Transverse colon (tissue), 4 donors: ENCODE measurements around the gene SNTG2.

Experiments used
- POLR2AphosphoS5 ChIP-seq, 3 donors: sonication (generic); formaldehyde crosslinking; IDR thresholded peaks; one replicate each; pipeline ENCODE4 v1.6.1; 2016; ENCODE audit warnings: antibody characterized with exemption in 3 of 3
- TF ChIP-seq, protein P1 (sequence below), 5 experiments: fragments of 200-600 bp in 3 of 5; fragments of 450-650 bp in 2 of 5; sonication (generic) in 3 of 5; IDR thresholded peaks; 1 replicate in 2 of 5; 2 replicates in 3 of 5; pipeline ENCODE4 v1.5.1; 2016 to 2017; ENCODE audit warnings: antibody characterized with exemption in 5 of 5, inconsistent platforms in 3 of 5, mild to moderate bottlenecking in 2 of 5, moderate library complexity in 1 of 5

DNA sequence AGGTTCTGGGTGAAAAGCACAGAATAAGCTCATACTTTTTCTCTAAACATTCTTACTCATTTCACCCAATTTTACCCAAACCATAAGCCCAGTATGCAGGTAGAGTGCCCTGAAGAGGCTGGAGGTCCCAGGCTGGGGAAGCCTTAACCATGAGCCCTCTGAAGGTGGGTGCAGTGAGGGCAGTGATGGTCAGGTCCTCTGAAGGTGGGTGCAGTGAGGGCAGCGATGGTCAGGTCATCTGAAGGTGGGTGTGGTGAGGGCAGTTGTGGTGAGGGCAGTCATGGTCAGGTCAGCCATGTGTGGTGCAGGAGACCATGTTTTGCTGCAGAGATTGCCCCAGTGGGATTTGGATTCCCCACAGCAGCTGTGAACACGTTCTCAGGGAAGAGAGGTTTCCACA lies 148.8 kb downstream of the SNTG2 start:
- no peak for TF ChIP-seq POLR2AphosphoS5 (IDR thresholded peaks at IDR 0.05)
- TF ChIP-seq, protein P1, sequence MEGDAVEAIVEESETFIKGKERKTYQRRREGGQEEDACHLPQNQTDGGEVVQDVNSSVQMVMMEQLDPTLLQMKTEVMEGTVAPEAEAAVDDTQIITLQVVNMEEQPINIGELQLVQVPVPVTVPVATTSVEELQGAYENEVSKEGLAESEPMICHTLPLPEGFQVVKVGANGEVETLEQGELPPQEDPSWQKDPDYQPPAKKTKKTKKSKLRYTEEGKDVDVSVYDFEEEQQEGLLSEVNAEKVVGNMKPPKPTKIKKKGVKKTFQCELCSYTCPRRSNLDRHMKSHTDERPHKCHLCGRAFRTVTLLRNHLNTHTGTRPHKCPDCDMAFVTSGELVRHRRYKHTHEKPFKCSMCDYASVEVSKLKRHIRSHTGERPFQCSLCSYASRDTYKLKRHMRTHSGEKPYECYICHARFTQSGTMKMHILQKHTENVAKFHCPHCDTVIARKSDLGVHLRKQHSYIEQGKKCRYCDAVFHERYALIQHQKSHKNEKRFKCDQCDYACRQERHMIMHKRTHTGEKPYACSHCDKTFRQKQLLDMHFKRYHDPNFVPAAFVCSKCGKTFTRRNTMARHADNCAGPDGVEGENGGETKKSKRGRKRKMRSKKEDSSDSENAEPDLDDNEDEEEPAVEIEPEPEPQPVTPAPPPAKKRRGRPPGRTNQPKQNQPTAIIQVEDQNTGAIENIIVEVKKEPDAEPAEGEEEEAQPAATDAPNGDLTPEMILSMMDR (IDR thresholded peaks at IDR 0.05), result no peak
